Measurements from ENCODE around the gene SMTNL2.

SMTNL2 gene

GRCh38 chr17:4559966-4560365 lies 24.4 kb upstream of the SMTNL2 start:
- H3K4me2 ChIP-seq (ENCODE audit: low read depth, low read length), result no peak overlapping the region
- peaks cover 30% of the 10 kb centered on the region for H3K4me1 ChIP-seq (ENCODE audit: low read length)
- no peaks in the 10 kb centered on the region for H3K9me3 ChIP-seq (replicated peaks; ENCODE audit: insufficient read depth, low read length)
- no peaks in the 10 kb centered on the region for H4K20me1 ChIP-seq (ENCODE audit: insufficient read depth, low read length)
- H3F3A ChIP-seq (ENCODE audit: insufficient read depth, low read length), result peaks cover 16% of the 10 kb centered on the region
- no peaks in the 10 kb centered on the region for H3K36me3 ChIP-seq (replicated peaks; ENCODE audit: insufficient read depth, low read length)
- H3K9ac ChIP-seq (ENCODE audit: low read length), result no peak overlapping the region
- no peak for TF ChIP-seq CTCF (IDR thresholded peaks at IDR 0.05; ENCODE audit: low read length)
- TF ChIP-seq EZH2 (optimal IDR thresholded peaks at IDR 0.05; ENCODE audit: low read depth, low read length), result no peak
- no peak for TF ChIP-seq EZH2phosphoT487 (IDR thresholded peaks at IDR 0.05; ENCODE audit: low read length)
- H3K79me2 ChIP-seq (ENCODE audit: low read length), result peaks cover 6% of the 10 kb centered on the region
- no peaks in the 10 kb centered on the region for H3K9me2 ChIP-seq (replicated peaks; ENCODE audit: insufficient read depth, low read length)
- H3K4me3 ChIP-seq (ENCODE audit: low read length), result no peak overlapping the region
- no peak for DNase-seq
- H3K27ac ChIP-seq (ENCODE audit: low read length), result no peak overlapping the region
- H3K27me3 ChIP-seq (replicated peaks; ENCODE audit: insufficient read depth, low read length), result no peaks in the 10 kb centered on the region
- no peak overlapping the region for H2AFZ ChIP-seq (ENCODE audit: low read length)

- TF ChIP-seq CTCF (IDR thresholded peaks at IDR 0.05; ENCODE audit: low read length) (no peak), EZH2phosphoT487 (IDR thresholded peaks at IDR 0.05; ENCODE audit: low read length) (no peak), EZH2 (optimal IDR thresholded peaks at IDR 0.05; ENCODE audit: low read depth, low read length) (no peak)
- Histone ChIP-seq H3K9me2 (replicated peaks; ENCODE audit: insufficient read depth, low read length) (no peaks in the 10 kb centered on the region), H3K4me2 (ENCODE audit: low read depth, low read length) (no peak within 1 kb of the TSS; the same call in 1 of the 2 replicates), H3K4me3 (ENCODE audit: low read length) (no peak within 1 kb of the TSS), H3K27me3 (replicated peaks; ENCODE audit: insufficient read depth, low read length) (no peaks in the 10 kb centered on the region), H3K79me2 (ENCODE audit: low read length) (peaks cover 3% of the 10 kb centered on the region), H3K27ac (ENCODE audit: low read length) (peak within 1 kb of the TSS; percentile 78; the same call in 1 of the 2 replicates), H3K9ac (ENCODE audit: low read length) (no peak within 1 kb of the TSS), H3F3A (ENCODE audit: insufficient read depth, low read length) (peaks cover 16% of the 10 kb centered on the region), H4K20me1 (ENCODE audit: insufficient read depth, low read length) (no peaks in the 10 kb centered on the region), H3K4me1 (ENCODE audit: low read length) (peaks cover 30% of the 10 kb centered on the region), H3K36me3 (replicated peaks; ENCODE audit: insufficient read depth, low read length) (no peaks in the 10 kb centered on the region), H3K9me3 (replicated peaks; ENCODE audit: insufficient read depth, low read length) (no peaks in the 10 kb centered on the region), H2AFZ (ENCODE audit: low read length) (no peak within 1 kb of the TSS)
- DNase-seq, result no peak
Observed at GRCh38 chr17:4560421-4560820, 23.9 kb upstream of the SMTNL2 start, which contains the start of gene GGT6. GGT6 (minus strand) TSS chr17:4560577; CDS start chr17:4560521, 56 bp downstream.

GRCh38 chr17:4560837-4561256 lies 23.5 kb upstream of the SMTNL2 start:
- Histone ChIP-seq H3F3A (ENCODE audit: insufficient read depth, low read length) (peaks cover 13% of the 10 kb centered on the region), H3K27me3 (replicated peaks; ENCODE audit: insufficient read depth, low read length) (no peaks in the 10 kb centered on the region), H3K9me2 (replicated peaks; ENCODE audit: insufficient read depth, low read length) (no peaks in the 10 kb centered on the region), H3K27ac (ENCODE audit: low read length) (no peak overlapping the region), H3K4me2 (ENCODE audit: low read depth, low read length) (no peak overlapping the region), H3K79me2 (ENCODE audit: low read length) (no peaks in the 10 kb centered on the region), H3K36me3 (replicated peaks; ENCODE audit: insufficient read depth, low read length) (no peaks in the 10 kb centered on the region), H2AFZ (ENCODE audit: low read length) (no peak overlapping the region), H4K20me1 (ENCODE audit: insufficient read depth, low read length) (no peaks in the 10 kb centered on the region), H3K9ac (ENCODE audit: low read length) (no peak overlapping the region), H3K4me1 (ENCODE audit: low read length) (peaks cover 27% of the 10 kb centered on the region), H3K9me3 (replicated peaks; ENCODE audit: insufficient read depth, low read length) (no peaks in the 10 kb centered on the region), H3K4me3 (ENCODE audit: low read length) (no peak overlapping the region)
- TF ChIP-seq EZH2 (optimal IDR thresholded peaks at IDR 0.05; ENCODE audit: low read depth, low read length) (no peak), EZH2phosphoT487 (IDR thresholded peaks at IDR 0.05; ENCODE audit: low read length) (no peak)
- no peak for DNase-seq

Data from MM.1S (cell line).